ENCODE results near the gene CD2AP. TPM values are rescaled to one million over a fixed set of nuclear protein-coding genes. Genes with fewer than 3 reads are reported as not detected.

CD2AP gene
- total RNA-seq, 2 donors from 2014 or later = 58.1 to 62.4 TPM

DNA sequence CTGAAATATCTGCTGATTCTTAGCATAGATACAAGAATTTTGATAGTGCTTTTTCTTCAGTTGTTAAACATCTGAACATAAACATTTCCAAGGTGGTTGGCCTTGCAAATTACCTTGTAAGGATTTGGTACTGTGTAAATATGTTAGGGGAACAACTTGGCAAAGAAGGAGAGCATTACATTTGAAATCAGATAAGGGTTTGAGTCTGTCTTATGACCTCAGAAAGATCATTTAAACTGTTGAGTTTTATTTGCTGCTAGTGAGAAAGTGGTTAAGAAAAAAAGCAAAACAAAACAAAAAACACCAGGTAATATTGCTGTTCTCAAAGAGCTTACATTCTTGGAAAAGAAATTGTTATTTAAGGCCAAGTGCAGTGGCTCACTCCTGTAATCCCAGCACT, 56.5 kb downstream of the CD2AP start:
- Histone ChIP-seq H3K27me3 (ENCODE audit: control insufficient read depth, insufficient read depth, low read length, poor library complexity, severe bottlenecking) (no peaks in the 10 kb centered on the region), H3K4me1 (ENCODE audit: control insufficient read depth, insufficient read depth, low read length) (no peaks in the 10 kb centered on the region), H3K27ac (ENCODE audit: low read depth, low read length) (no peak overlapping the region), H3K4me3 (ENCODE audit: low read length) (no peak overlapping the region), H3K36me3 (ENCODE audit: control insufficient read depth, insufficient read depth, low read length) (peaks cover 57% of the 10 kb centered on the region), H3K9me3 (ENCODE audit: control insufficient read depth, low read length) (no peaks in the 10 kb centered on the region), H3K9ac (ENCODE audit: extremely low read depth, low read length, poor library complexity, severe bottlenecking) (no peak overlapping the region)
- no peaks in the 10 kb centered on the region for H3K27me3 Mint-ChIP-seq (ENCODE audit: insufficient read depth)
- H3K9me3 Mint-ChIP-seq = no peaks in the 10 kb centered on the region
- H3K4me3 Mint-ChIP-seq = no peak overlapping the region
- H3K36me3 Mint-ChIP-seq (ENCODE audit: low read depth) = peaks cover 29% of the 10 kb centered on the region
- peaks cover 2% of the 10 kb centered on the region for H3K4me1 Mint-ChIP-seq
- TF ChIP-seq, protein P1, sequence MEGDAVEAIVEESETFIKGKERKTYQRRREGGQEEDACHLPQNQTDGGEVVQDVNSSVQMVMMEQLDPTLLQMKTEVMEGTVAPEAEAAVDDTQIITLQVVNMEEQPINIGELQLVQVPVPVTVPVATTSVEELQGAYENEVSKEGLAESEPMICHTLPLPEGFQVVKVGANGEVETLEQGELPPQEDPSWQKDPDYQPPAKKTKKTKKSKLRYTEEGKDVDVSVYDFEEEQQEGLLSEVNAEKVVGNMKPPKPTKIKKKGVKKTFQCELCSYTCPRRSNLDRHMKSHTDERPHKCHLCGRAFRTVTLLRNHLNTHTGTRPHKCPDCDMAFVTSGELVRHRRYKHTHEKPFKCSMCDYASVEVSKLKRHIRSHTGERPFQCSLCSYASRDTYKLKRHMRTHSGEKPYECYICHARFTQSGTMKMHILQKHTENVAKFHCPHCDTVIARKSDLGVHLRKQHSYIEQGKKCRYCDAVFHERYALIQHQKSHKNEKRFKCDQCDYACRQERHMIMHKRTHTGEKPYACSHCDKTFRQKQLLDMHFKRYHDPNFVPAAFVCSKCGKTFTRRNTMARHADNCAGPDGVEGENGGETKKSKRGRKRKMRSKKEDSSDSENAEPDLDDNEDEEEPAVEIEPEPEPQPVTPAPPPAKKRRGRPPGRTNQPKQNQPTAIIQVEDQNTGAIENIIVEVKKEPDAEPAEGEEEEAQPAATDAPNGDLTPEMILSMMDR (conservative IDR thresholded peaks at IDR 0.05) = no peak
- H3K27ac Mint-ChIP-seq = no peak overlapping the region
- no peak for DNase-seq

DNA sequence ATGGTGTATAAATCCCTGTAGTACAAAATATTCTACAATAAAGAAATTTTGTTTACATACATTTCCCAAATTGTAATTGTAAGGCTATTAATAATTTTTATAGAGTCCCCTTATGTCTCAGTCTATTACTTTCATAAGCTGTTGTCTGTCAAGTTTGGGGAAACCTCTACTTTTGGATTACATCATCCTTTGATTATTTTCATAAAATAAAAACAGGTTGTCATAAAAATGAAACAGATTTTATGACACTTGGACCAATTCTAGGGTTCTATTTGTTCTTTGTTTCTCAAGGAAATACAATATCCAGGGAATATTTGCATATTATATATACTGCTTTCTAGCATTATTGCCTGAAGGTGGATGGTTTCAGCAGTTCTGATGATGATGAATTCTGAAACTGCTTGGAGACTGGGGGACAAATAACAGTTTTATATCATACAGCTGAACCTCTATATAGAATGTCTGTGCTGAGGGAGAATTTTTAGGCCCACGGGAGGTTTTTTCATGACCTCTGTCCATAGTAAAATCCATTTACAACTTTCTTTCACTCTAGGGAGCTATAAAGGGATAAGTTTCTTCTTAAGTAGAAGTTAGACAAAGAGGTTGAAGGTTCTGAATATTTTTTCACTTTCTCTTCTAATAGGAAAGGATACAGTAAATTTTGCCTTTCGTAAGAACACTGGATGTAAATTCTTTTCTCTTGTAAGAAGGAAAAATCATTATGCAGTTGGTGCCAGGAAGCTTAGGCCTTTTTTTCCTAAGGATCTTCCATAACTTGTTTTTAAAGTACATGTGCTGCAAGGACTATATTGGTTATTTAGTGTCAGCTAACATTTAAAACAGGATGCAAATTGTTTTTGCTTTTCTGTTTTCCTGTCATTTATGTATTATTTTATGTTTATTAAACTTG, 58.0 kb downstream of the CD2AP start:
- WGBS, 2 experiments (ENCODE audit: insufficient coverage in 1 of 2, insufficient read length in 1 of 2) = 88% methylated on average over 1 of the region's 2 CpGs; no CpG with 5 or more reads in 1 of the 2 experiments
- Mint-ChIP-seq H3K27me3 (ENCODE audit: insufficient read depth) (no peaks in the 10 kb centered on the region), H3K4me3 (no peak overlapping the region), H3K4me1 (peaks cover 2% of the 10 kb centered on the region), H3K36me3 (ENCODE audit: low read depth) (peaks cover 38% of the 10 kb centered on the region), H3K27ac (no peak overlapping the region), H3K9me3 (no peaks in the 10 kb centered on the region)
- H3K9ac ChIP-seq (ENCODE audit: extremely low read depth, low read length, poor library complexity, severe bottlenecking) = no peak overlapping the region
- no peak overlapping the region for H3K27ac ChIP-seq (ENCODE audit: low read depth, low read length)
- TF ChIP-seq, protein P1 (conservative IDR thresholded peaks at IDR 0.05) = no peak
- H3K36me3 ChIP-seq (ENCODE audit: control insufficient read depth, insufficient read depth, low read length) = peaks cover 67% of the 10 kb centered on the region
- no peak for DNase-seq
- no peak overlapping the region for H3K4me3 ChIP-seq (ENCODE audit: low read length)
- H3K9me3 ChIP-seq (ENCODE audit: control insufficient read depth, low read length) = no peaks in the 10 kb centered on the region
- no peaks in the 10 kb centered on the region for H3K4me1 ChIP-seq (ENCODE audit: control insufficient read depth, insufficient read depth, low read length)
- H3K27me3 ChIP-seq (ENCODE audit: control insufficient read depth, insufficient read depth, low read length, poor library complexity, severe bottlenecking) = no peaks in the 10 kb centered on the region

DNA sequence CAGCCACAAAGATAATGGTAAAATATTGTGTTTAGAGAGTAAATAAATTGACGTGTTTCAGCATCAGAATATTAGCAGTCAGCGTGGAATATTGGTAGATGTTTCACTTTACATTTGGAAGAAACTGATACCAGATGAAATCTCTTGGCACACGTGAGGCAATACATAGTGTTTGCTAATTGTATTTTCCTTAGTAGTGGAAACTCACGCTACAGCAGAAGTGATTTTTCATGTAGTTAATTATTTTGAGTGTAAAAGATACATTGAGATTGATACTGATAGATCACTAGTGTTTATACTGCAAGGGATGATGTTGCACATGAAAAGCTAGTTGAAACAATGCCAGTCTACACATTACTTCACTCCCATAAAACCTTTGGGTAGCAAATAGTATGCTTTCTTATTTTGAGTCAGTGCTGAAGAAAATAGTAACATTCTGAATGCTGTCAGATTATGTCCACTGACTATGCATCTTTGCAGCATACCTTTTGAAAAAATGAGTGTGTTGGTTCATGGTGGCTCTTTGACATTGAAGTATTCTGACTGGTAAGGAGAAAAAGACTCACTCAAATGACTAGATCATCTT, 59.3 kb downstream of the CD2AP start:
- H3K9me3 ChIP-seq (ENCODE audit: control insufficient read depth, low read length) = no peaks in the 10 kb centered on the region
- Mint-ChIP-seq H3K4me1 (peaks cover 2% of the 10 kb centered on the region), H3K4me3 (no peak overlapping the region), H3K27me3 (ENCODE audit: insufficient read depth) (no peaks in the 10 kb centered on the region), H3K9me3 (no peaks in the 10 kb centered on the region), H3K27ac (no peak overlapping the region), H3K36me3 (ENCODE audit: low read depth) (peaks cover 43% of the 10 kb centered on the region)
- H3K4me1 ChIP-seq (ENCODE audit: control insufficient read depth, insufficient read depth, low read length) = no peaks in the 10 kb centered on the region
- WGBS, 2 experiments (ENCODE audit: insufficient coverage in 1 of 2, insufficient read length in 1 of 2) = 95 to 100% methylated on average over 3 to 4 of the region's 4 CpGs
- H3K4me3 ChIP-seq (ENCODE audit: low read length) = no peak overlapping the region
- TF ChIP-seq, protein P1 (conservative IDR thresholded peaks at IDR 0.05) = no peak
- no peaks in the 10 kb centered on the region for H3K27me3 ChIP-seq (ENCODE audit: control insufficient read depth, insufficient read depth, low read length, poor library complexity, severe bottlenecking)
- DNase-seq = no peak
- peaks cover 65% of the 10 kb centered on the region for H3K36me3 ChIP-seq (ENCODE audit: control insufficient read depth, insufficient read depth, low read length)
- H3K9ac ChIP-seq (ENCODE audit: extremely low read depth, low read length, poor library complexity, severe bottlenecking) = no peak overlapping the region
- H3K27ac ChIP-seq (ENCODE audit: low read depth, low read length) = no peak overlapping the region

Measured in endodermal cell (in vitro differentiated cells).